HepG2 (cell line): ENCODE results near the gene BMI1.

Experiments used
- BCL3 ChIP-seq: sonication (generic); formaldehyde crosslinking; IDR thresholded peaks from 2 replicates; pipeline ENCODE4 v1.5.1; 2020; ENCODE audit warnings: mild to moderate bottlenecking, missing genetic modification reagents, moderate library complexity
- HDAC2 ChIP-seq: sonication (generic); formaldehyde crosslinking; IDR thresholded peaks from 2 replicates; pipeline ENCODE4 v1.4.0; 2020; ENCODE audit warnings: missing genetic modification reagents
- KAT2B ChIP-seq: fragments of 150-350 bp; IDR thresholded peaks from 2 replicates; pipeline ENCODE4 v1.6.1; 2014; ENCODE audit warnings: low read depth, low read length, borderline replicate concordance
- MEIS1 ChIP-seq: sonication (generic); formaldehyde crosslinking; IDR thresholded peaks from 2 replicates; pipeline ENCODE4 v1.9.0; 2021; ENCODE audit warnings: mild to moderate bottlenecking, missing genetic modification reagents, moderate library complexity, borderline replicate concordance
- MXI1 ChIP-seq: IDR thresholded peaks from 3 replicates; pipeline ENCODE4 v1.6.1; 2012; ENCODE audit warnings: low read depth, low read length, inconsistent platforms, borderline replicate concordance
- NCOA1 ChIP-seq: sonication (generic); formaldehyde crosslinking; IDR thresholded peaks from 2 replicates; pipeline ENCODE4 v1.9.0; 2021; ENCODE audit warnings: missing genetic modification reagents
- NCOR1 ChIP-seq: fragments of 200-600 bp; sonication (generic); IDR thresholded peaks from 2 replicates; pipeline ENCODE4 v1.7.0; 2017; ENCODE audit warnings: antibody characterized with exemption, low read length, borderline replicate concordance
- POLR2AphosphoS2 ChIP-seq: IDR thresholded peaks from 2 replicates; pipeline ENCODE4 v1.6.1; 2011; ENCODE audit warnings: low read depth, low read length, improper control_type of control experiment
- SOX13 ChIP-seq, 3 experiments: fragments of 450-650 bp in 1 of 3; sonication (generic) in 1 of 3; formaldehyde crosslinking in 1 of 3; IDR thresholded peaks in 2 of 3; conservative IDR thresholded peaks in 1 of 3; 2 replicates each; pipeline versions ENCODE4 v1.5.0 to v1.6.1; 2016 to 2020; ENCODE audit warnings: antibody characterized with exemption in 1 of 3, mild to moderate bottlenecking in 1 of 3, missing compliant biosample characterization in 1 of 3, missing genetic modification reagents in 1 of 3, moderate library complexity in 1 of 3
- TBL1XR1 ChIP-seq: fragments of 150-350 bp; IDR thresholded peaks from 2 replicates; pipeline ENCODE4 v1.6.1; 2014; ENCODE audit warnings: borderline replicate concordance, low read length; ENCODE audit not compliant: partially characterized antibody
- ZNF138 ChIP-seq: sonication (generic); formaldehyde crosslinking; IDR thresholded peaks from 2 replicates; pipeline ENCODE4 v1.5.0; 2020; ENCODE audit warnings: mild to moderate bottlenecking, low read depth, missing genetic modification reagents
- ZNF3 ChIP-seq: IDR thresholded peaks from 2 replicates; pipeline ENCODE4 v1.7.0; 2017; ENCODE audit warnings: inconsistent platforms
- TF ChIP-seq, protein P1 (sequence below): sonication (generic); formaldehyde crosslinking; IDR thresholded peaks from 2 replicates; pipeline ENCODE4 v1.5.0; 2020; ENCODE audit warnings: mild to moderate bottlenecking, missing genetic modification reagents, moderate library complexity
- TF ChIP-seq, protein P2 (sequence below): sonication (generic); formaldehyde crosslinking; IDR thresholded peaks from 2 replicates; pipeline ENCODE4 v1.4.0; 2020; ENCODE audit warnings: missing genetic modification reagents

- TF ChIP-seq BCL3 (no peak), SOX13 (IDR thresholded peaks at IDR 0.05) (no peak), SOX13 (CRISPR knock-in tag; conservative IDR thresholded peaks at IDR 0.05 in 1 of 2, IDR thresholded peaks at IDR 0.05 in 1 of 2) (no peak), MEIS1 (CRISPR knock-in tag) (no peak), NCOA1 (CRISPR knock-in tag) (no peak), MXI1 (no peak), TBL1XR1 (no peak), HDAC2 (CRISPR knock-in tag) (no peak), NCOR1 (no peak), POLR2AphosphoS2 (no peak), KAT2B (no peak), ZNF3 (CRISPR knock-in tag) (no peak), ZNF138 (no peak)
- TF ChIP-seq, protein P1, sequence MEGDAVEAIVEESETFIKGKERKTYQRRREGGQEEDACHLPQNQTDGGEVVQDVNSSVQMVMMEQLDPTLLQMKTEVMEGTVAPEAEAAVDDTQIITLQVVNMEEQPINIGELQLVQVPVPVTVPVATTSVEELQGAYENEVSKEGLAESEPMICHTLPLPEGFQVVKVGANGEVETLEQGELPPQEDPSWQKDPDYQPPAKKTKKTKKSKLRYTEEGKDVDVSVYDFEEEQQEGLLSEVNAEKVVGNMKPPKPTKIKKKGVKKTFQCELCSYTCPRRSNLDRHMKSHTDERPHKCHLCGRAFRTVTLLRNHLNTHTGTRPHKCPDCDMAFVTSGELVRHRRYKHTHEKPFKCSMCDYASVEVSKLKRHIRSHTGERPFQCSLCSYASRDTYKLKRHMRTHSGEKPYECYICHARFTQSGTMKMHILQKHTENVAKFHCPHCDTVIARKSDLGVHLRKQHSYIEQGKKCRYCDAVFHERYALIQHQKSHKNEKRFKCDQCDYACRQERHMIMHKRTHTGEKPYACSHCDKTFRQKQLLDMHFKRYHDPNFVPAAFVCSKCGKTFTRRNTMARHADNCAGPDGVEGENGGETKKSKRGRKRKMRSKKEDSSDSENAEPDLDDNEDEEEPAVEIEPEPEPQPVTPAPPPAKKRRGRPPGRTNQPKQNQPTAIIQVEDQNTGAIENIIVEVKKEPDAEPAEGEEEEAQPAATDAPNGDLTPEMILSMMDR (CRISPR knock-in tag), result no peak
- TF ChIP-seq, protein P2, sequence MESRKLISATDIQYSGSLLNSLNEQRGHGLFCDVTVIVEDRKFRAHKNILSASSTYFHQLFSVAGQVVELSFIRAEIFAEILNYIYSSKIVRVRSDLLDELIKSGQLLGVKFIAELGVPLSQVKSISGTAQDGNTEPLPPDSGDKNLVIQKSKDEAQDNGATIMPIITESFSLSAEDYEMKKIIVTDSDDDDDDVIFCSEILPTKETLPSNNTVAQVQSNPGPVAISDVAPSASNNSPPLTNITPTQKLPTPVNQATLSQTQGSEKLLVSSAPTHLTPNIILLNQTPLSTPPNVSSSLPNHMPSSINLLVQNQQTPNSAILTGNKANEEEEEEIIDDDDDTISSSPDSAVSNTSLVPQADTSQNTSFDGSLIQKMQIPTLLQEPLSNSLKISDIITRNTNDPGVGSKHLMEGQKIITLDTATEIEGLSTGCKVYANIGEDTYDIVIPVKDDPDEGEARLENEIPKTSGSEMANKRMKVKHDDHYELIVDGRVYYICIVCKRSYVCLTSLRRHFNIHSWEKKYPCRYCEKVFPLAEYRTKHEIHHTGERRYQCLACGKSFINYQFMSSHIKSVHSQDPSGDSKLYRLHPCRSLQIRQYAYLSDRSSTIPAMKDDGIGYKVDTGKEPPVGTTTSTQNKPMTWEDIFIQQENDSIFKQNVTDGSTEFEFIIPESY (CRISPR knock-in tag), result no peak
Observed at GRCh38 chr10:22320591-22321155, at the start of gene BMI1.
